LoVo (cell line): ENCODE data around the gene LSM14B.
"Not testable (repeated sequence)": the region's sequence is repeated elsewhere in the genome, so short reads cannot be mapped to it uniquely, and the experiment has no call there.

Source experiments
- DNase-seq: peaks from one replicate; pipeline ENCODE4 v3.0.0-alpha.2; 2016; ENCODE audit warnings: low spot score

LSM14B gene

GRCh38 chr20:62121776-62122653, at the start of gene LSM14B:
Gene LSM14B (plus strand): TSS chr20:62122475. CDS start chr20:62122667, 192 bp downstream.
- DNase-seq = peak; percentile 98

DNA sequence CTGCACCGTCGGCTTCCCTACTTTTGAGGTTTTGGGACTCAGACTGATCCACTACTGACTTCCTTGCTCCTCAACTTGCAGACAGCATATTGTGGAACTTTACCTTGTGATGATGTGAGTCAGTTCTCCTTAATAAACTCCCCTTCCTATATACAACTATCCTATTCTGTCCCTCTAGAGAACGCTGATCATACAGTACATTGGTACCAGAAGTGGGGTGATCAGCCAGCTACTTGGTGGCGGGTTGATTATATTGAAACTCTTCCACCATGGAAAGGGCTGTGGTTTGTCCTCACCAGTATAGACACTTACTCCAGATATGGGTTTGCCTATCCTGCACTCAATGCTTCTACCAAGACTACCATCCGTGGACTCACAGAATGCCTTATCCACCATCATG, 49.0 kb upstream of the LSM14B start:
- no peak for DNase-seq

GRCh38 chr20:62079166-62079565, 43.1 kb upstream of the LSM14B start:
- no peak for DNase-seq

- no peak for DNase-seq
Measured at GRCh38 chr20:62080249-62080990, 41.9 kb upstream of the LSM14B start.

DNA sequence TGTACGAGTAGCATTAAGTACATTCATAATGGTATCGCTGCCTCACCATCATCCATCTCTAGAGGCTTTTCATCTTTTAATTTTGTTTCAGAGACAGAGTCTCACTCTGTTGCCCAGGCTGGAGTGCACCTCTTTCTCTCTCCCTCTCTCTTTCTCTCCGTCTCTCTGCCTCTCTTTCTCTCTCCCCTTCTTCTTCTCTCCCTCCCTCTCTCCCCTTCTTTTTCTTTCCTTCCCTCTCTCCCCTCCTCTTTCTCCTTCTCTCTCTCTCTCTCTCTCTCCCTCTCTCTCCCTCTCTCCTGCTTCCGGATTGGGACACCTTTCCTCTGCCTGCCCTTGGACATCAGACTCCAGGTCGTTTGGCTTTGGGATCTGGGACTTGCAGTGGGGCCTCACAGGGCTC, 39.0 kb upstream of the LSM14B start:
- no peak for DNase-seq

DNA sequence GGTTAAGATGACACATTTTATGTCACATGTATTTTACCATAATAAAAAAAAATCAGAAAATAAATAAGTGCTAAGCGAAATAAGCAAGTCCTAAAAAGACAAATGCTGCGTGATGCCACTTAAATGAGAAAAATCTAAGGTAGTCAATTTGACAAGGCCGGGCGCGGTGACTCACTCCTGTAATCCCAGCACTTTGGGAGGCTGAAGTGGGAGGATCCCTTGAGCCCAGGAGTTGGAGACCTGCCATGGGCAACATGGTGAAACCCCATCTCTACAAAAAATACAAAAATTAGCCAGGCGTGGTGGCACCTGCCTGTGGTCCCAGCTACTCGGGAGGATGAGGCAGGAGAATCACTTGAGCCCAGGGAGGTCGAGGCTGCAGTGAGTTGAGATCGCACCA, 38.1 kb upstream of the LSM14B start:
- DNase-seq = not testable (repeated sequence)

DNA sequence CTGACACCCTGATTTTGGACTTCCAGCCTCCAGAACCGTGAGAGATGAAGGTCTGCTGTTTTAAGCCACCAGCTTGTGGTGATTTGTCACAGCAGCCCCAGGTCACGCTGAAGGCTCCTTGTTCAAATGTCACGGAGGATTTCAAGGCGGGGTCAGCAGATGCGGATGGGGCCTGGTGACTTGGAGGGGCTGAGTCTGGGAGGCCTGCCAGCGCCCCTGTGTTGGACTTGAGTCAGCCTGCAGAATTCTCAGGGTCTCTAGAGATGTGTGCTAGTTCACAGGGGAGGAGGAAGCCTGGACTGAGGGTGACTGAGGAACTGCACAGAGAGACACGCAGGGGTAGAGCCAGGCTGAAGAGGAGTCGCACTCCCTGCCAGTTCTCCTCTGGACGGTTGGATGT, 37.1 kb upstream of the LSM14B start:
- no peak for DNase-seq

- DNase-seq = no peak
Measured at GRCh38 chr20:62087227-62087626, 35.0 kb upstream of the LSM14B start.

- no peak for DNase-seq
Measured at GRCh38 chr20:62087632-62088031, 34.6 kb upstream of the LSM14B start.

DNA sequence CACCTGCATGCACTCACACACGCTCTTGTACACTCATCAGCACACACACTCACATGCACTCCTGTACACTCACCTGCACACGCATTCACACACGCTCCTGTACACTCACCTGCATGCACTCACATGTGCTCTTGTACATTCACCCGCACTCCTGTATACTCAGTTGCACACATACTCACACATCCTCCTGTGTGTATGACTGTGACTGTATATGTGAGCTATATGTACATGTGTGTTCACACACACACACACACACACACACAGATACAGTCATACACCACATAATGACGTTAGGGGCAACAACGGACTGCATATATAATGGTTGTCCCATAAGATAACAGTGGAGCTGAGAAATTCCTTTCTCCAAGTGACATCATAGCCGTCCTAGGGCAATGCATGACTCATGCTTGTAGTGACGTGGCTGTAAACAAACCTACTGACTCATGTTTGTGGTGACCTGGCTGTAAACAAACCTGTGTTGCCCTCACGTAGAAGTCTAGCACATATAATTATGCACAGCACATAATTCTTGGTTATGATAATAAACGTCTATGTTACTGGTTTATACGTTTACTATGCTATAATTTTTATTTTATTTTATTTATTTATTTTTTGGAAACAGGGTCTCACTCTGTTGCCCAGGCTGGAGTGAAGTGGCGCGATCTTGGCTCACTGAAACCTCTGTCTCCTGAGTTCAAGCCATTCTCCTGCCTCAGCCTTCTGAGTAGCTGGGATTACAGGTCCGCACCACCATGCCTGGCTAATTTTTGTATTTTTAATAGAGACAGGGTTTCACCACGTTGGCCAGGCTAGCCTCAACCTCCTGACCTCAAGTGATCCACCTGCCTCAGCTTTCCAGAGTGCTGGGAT, 33.8 kb upstream of the LSM14B start:
- DNase-seq = peak; percentile 82

DNA sequence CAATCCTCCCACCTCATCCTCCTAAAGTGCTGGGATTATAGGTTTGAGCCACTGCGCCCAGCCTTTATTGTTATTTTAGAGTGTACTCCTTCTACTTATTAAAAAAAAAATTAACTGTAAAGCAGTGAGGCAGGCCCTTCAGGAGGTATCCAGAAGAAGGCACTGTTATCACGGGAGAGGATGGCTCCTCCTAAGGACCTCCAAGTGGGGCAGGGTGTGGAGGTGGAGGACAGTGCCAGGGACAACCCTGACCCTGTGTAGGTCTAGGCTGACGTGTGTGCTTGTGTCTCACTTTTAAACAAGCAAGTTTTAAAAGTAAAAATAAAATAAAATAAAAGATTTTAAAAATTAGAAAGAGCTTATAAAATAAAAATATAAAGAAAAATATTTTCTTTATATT, 32.9 kb upstream of the LSM14B start:
- no peak for DNase-seq

DNA sequence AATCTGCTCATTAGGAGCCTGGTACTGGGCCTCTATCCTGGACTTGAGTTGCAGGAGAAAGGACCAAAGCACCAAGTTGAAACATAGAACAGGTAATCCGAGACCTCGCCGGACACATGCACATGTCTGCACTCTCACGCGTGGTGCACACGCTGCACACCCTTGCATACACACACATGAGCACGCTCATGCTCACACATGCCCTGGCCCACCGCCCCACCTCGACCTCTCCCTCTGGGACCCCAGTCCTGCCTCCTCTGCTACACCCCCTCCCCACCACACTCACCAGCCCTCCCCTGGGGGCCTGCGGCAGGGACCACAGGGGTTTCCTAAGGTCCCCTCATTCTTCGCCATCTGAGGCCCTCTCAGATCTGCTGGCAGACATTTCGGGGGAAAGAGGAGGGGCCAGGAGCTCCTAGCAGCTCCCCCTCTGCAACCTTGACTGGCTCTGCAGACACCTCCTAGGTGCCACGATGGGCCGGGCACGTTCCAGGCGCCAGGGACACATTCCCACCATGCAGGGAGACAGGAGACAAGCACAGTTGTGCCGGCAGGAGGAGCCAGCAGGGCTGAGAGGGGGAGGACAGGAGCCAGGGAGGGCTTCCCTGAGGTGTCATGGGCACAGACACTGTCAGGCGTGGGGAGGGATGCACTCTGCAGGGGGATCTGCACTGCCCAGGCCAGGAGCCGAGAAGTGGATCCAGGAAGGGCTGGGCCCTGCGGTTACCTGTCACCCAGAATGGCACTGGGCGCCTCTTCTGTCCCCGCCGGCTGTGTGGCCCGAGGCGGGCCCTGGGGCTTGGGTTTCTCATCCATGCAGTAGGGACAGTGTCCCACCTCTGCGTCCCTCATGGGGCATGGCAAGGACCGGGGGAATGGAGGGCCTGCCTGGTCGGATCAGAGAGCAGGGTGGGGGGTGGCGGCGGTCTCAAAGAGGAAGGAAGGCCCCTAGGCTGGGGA, 25.6 kb upstream of the LSM14B start:
- no peak for DNase-seq

DNA sequence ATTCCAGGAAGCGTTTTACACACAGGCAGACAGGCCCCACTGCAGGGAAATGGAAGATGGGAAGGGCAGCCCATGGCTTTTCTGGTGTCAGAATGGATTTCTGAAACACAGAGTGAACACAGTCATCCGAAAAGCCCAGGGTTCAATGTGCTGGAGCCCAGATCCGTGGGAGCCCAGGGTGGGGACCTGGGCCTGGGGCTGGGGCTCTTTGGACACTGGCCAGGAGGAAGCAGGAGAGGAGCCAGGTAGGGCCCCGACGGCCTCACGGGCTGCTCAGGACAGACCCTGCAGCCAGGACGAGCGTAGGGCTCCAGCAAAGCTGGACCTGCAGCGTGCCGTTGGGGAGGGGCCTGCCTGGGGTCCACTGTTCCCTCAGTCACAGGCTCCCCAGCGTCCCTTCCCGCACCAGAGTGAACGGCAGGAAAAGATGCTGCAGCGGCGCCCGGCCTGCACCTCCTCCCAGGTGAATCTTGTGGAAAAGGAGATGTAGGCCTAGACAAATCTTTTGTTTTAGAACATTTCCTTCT, 24.3 kb upstream of the LSM14B start:
- DNase-seq = no peak

- DNase-seq = no peak
Measured at GRCh38 chr20:62101078-62101477, 21.2 kb upstream of the LSM14B start.

- DNase-seq = no peak
Measured at GRCh38 chr20:62103508-62104233, 18.6 kb upstream of the LSM14B start.

DNA sequence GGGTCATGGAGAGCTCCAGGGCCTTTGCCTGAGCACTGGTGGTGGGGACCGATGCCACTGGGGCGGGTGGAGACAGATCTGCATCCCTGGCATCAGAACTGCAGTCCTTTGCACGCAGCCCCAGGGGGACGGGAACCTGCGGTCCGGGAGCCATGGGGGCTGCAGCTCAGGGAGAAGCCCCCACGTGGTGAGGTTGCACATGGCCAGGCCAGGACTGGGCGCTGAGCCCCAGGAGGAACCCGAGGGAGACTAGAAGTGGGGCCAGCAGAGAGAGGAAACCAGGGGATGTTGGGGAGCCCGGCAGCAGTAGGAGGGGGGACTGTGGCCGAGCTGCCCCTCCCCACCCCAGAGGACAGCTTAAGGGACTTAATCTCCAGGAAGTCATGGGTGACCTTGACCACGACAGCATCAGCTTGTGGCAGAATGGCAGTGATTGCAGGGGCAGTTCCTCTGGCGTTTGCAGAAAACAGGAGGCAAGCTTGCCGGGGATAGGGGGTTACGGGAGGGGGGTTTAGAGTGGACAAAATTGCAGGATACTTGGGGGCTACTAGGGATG, 18.0 kb upstream of the LSM14B start:
- no peak for DNase-seq

DNA sequence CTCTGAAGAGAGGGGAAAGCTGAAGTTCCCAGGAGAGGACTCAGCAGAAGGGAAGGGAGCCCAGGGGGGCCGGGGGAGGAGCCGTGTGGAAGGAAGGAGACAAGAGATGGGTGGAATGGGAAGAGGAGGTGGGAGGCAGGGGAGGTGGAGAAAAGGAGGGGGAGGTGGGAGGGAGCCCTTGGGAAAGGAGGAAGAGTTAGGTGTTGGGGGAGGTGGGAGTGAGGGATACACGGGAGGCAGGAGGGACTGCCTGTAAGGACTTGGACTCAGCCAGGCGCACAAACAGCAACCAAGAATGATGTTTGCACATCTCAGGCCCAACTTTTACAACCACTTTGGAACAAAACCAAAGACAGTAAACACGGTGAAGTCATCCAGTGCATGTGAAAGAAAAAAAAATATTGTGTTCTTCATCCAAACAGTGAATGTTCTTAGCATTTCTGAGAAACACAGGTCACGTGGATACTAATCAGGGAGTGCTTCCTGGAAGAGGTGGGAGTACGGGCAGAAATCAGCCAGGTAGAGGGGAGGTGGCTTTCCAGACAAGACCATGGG, 17.4 kb upstream of the LSM14B start:
- DNase-seq = no peak

DNA sequence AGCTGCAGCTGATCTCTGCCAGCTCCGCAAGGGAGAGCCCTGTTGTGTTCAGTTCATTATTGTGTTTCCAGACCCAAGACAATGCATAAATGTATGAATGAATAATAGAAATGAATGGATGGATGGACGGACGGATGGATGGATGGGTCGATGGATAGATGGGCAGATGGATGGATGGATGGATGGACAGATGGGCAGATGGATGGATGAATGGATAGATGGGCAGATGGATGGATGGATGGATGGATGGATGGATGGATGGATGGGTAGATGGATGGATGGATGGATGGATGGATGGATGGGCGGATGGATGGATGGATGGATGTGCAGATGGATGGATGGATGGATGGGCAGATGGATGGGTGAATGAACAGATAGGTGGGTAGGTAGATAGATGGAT, 16.7 kb upstream of the LSM14B start:
- no peak for DNase-seq

DNA sequence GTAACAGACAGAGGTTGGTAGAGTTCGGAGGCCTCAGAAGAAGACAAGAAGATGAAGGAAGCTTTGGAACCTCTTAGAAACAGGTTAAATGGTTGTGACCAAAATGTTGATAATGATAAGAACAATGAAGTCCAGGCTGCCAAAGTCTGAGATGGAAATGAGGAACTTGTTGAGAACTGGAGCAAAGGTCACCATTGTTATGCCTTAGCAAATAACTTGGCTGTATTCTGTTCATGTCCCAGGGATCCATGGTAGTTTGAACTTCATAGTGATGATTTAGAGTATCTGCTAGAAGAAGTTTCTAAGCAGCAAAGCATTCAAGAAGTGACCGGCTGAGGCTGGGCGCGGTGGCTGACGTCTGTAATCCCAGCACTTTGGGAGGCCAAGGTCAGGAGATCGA, 11.1 kb upstream of the LSM14B start:
- no peak for DNase-seq

GRCh38 chr20:62112368-62112767, 9.9 kb upstream of the LSM14B start:
- DNase-seq = no peak
